ENCODE results near the gene DSCAML1.

GRCh38 chr11:117752721-117753237 lies 44.2 kb downstream of the DSCAML1 start:
- no peak for TF ChIP-seq REST (IDR thresholded peaks at IDR 0.05; ENCODE audit: insufficient read depth in 1 of 2, low read depth in 2 of 2, low read length in 2 of 2)
- no peak for TF ChIP-seq POLR2AphosphoS5 (IDR thresholded peaks at IDR 0.05; ENCODE audit: low read depth, low read length)
- no peak for TF ChIP-seq SIN3A (IDR thresholded peaks at IDR 0.05; ENCODE audit: borderline replicate concordance, insufficient read depth, low read length)
- TF ChIP-seq TAF1 (IDR thresholded peaks at IDR 0.05; ENCODE audit: borderline replicate concordance, insufficient read depth, low read length), result no peak
- TF ChIP-seq FOXP2 (optimal IDR thresholded peaks at IDR 0.05; ENCODE audit: borderline replicate concordance, extremely low read depth, extremely low read length, insufficient read depth), result no peak
